A673 (cell line): ENCODE results near the gene DDAH1.

ENCODE experiments used
- EZH2 ChIP-seq: fragments of 200-600 bp; sonication (generic); IDR thresholded peaks from 2 replicates; pipeline ENCODE4 v1.6.1; 2017; ENCODE audit warnings: borderline replicate concordance, low read depth, mild to moderate bottlenecking, mixed read lengths, antibody characterized with exemption, low read length; ENCODE audit not compliant: poor library complexity, severe bottlenecking
- TF ChIP-seq, protein P1 (sequence below): fragments of 300-800, 200-600 bp; sonication (generic); conservative IDR thresholded peaks from 2 replicates; pipeline ENCODE4 v1.5.1; 2017; ENCODE audit warnings: low read depth, mild to moderate bottlenecking, antibody characterized with exemption, low read length, moderate library complexity, mixed read lengths

- TF ChIP-seq, protein P1, sequence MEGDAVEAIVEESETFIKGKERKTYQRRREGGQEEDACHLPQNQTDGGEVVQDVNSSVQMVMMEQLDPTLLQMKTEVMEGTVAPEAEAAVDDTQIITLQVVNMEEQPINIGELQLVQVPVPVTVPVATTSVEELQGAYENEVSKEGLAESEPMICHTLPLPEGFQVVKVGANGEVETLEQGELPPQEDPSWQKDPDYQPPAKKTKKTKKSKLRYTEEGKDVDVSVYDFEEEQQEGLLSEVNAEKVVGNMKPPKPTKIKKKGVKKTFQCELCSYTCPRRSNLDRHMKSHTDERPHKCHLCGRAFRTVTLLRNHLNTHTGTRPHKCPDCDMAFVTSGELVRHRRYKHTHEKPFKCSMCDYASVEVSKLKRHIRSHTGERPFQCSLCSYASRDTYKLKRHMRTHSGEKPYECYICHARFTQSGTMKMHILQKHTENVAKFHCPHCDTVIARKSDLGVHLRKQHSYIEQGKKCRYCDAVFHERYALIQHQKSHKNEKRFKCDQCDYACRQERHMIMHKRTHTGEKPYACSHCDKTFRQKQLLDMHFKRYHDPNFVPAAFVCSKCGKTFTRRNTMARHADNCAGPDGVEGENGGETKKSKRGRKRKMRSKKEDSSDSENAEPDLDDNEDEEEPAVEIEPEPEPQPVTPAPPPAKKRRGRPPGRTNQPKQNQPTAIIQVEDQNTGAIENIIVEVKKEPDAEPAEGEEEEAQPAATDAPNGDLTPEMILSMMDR, result no peak
- no peak for TF ChIP-seq EZH2
Measured at GRCh38 chr1:85484264-85484663, 19.3 kb upstream of the DDAH1 start.
